IMR-90 (cell line): ENCODE data around the gene DAPK1. TPM values are rescaled to one million over a fixed set of nuclear protein-coding genes. Genes with fewer than 3 reads are reported as not detected.

Experiments used
- ATAC-seq: fragments of 200-7000 bp; cut with Tn5 transposase; 2 replicates; pipeline ENCODE4 v1.9.1; 2020; ENCODE audit warnings: low read depth, mild to moderate bottlenecking, moderate library complexity
- BruUV-seq: library from RNA; stranded (reverse); fragments of 400-500 nt; replicated peaks from 2 replicates; lab custom pipeline; 2021; lab: Mats Ljungman, UMichigan
- CTCF ChIA-PET: fragments of 300-600 bp; formaldehyde crosslinking; extraction: SDS; loops from one replicate; lab custom pipeline; 2021; ENCODE audit warnings: antibody characterized with exemption; lab: Yijun Ruan, JAX
- POLR2A ChIA-PET: fragments of 300-600 bp; sonication (Branson Sonifier 250); formaldehyde crosslinking; loops from one replicate; lab custom pipeline; 2022; ENCODE audit warnings: antibody characterized with exemption; ENCODE audit not compliant: unreplicated experiment; lab: Charles Lee
- DNase-seq: peaks from one replicate; pipeline ENCODE4 v3.0.0; 2013
- H2AFZ ChIP-seq: replicated peaks from 2 replicates; pipeline ENCODE3; 2013; ENCODE audit warnings: low read length, mild to moderate bottlenecking; ENCODE audit not compliant: poor library complexity
- H2AK5ac ChIP-seq: 2 replicates; pipeline ENCODE4 v1.6.1; 2013; ENCODE audit warnings: low read depth, low read length, inconsistent platforms
- H2AK9ac ChIP-seq: replicated peaks from 2 replicates; pipeline ENCODE3; 2013; ENCODE audit warnings: mild to moderate bottlenecking, low read depth, low read length, moderate library complexity; ENCODE audit not compliant: poor library complexity
- H2BK120ac ChIP-seq: 2 replicates; pipeline ENCODE4 v1.6.1; 2013; ENCODE audit warnings: low read depth, low read length, inconsistent platforms
- H2BK15ac ChIP-seq: 3 replicates; pipeline ENCODE4 v1.6.1; 2013; ENCODE audit warnings: low read depth, low read length, inconsistent platforms
- H2BK20ac ChIP-seq: 2 replicates; pipeline ENCODE4 v1.6.1; 2013; ENCODE audit warnings: low read depth, mild to moderate bottlenecking, inconsistent platforms, low read length, moderate library complexity
- H2BK5ac ChIP-seq: 2 replicates; pipeline ENCODE4 v1.6.1; 2013; ENCODE audit warnings: mild to moderate bottlenecking, low read depth, low read length, inconsistent platforms; ENCODE audit not compliant: poor library complexity, severe bottlenecking
- H3K14ac ChIP-seq: replicated peaks from 2 replicates; pipeline ENCODE4 v1.6.1; 2013; ENCODE audit warnings: low read depth, low read length, inconsistent platforms
- H3K18ac ChIP-seq: 2 replicates; pipeline ENCODE4 v1.6.1; 2013; ENCODE audit warnings: low read depth, low read length, control low read depth
- H3K23ac ChIP-seq: 2 replicates; pipeline ENCODE4 v1.6.1; 2013; ENCODE audit warnings: low read depth, low read length, inconsistent platforms
- H3K27ac ChIP-seq: 2 replicates; pipeline ENCODE4 v1.5.1; 2013; ENCODE audit warnings: mild to moderate bottlenecking, control low read depth, low read length; ENCODE audit not compliant: insufficient read depth
- H3K27me3 ChIP-seq: 2 replicates; pipeline ENCODE4 v1.6.1; 2013; ENCODE audit warnings: low read length; ENCODE audit not compliant: control insufficient read depth, insufficient read depth
- H3K36me3 ChIP-seq: 2 replicates; pipeline ENCODE4 v1.6.1; 2013; ENCODE audit warnings: low read length, mixed read lengths; ENCODE audit not compliant: control insufficient read depth, insufficient read depth
- H3K4ac ChIP-seq: 2 replicates; pipeline ENCODE4 v1.6.1; 2013; ENCODE audit warnings: low read depth, low read length, inconsistent platforms
- H3K4me1 ChIP-seq: 2 replicates; pipeline ENCODE4 v1.6.1; 2013; ENCODE audit warnings: low read length, mixed read lengths; ENCODE audit not compliant: control insufficient read depth, insufficient read depth
- H3K4me2 ChIP-seq: 2 replicates; pipeline ENCODE4 v1.6.1; 2013; ENCODE audit warnings: low read depth, mild to moderate bottlenecking, control low read depth, low read length, moderate library complexity
- H3K4me3 ChIP-seq: 2 replicates; pipeline ENCODE4 v1.5.1; 2013; ENCODE audit warnings: low read depth, mild to moderate bottlenecking, control low read depth, low read length, moderate library complexity; ENCODE audit not compliant: insufficient read depth
- H3K56ac ChIP-seq: 2 replicates; pipeline ENCODE4 v1.6.1; 2013; ENCODE audit warnings: low read length, inconsistent platforms; ENCODE audit not compliant: insufficient read depth; ENCODE audit errors: extremely low read depth
- H3K79me1 ChIP-seq, 2 experiments: 2 replicates each; pipeline ENCODE4 v1.6.1; 2013; ENCODE audit warnings: low read length in 2 of 2, inconsistent platforms in 1 of 2, low read depth in 1 of 2
- H3K9ac ChIP-seq: 2 replicates; pipeline ENCODE4 v1.6.1; 2013; ENCODE audit warnings: low read depth, low read length, control low read depth
- H3K9me1 ChIP-seq: 2 replicates; pipeline ENCODE4 v1.6.1; 2013; ENCODE audit warnings: low read length, inconsistent platforms; ENCODE audit not compliant: insufficient read depth
- H3K9me3 ChIP-seq: 2 replicates; pipeline ENCODE4 v1.6.1; 2013; ENCODE audit warnings: low read length; ENCODE audit not compliant: control insufficient read depth, insufficient read depth
- H4K20me1 ChIP-seq: 2 replicates; pipeline ENCODE4 v1.6.1; 2013; ENCODE audit warnings: low read length, inconsistent platforms; ENCODE audit not compliant: insufficient read depth
- H4K5ac ChIP-seq: 2 replicates; pipeline ENCODE4 v1.6.1; 2013; ENCODE audit warnings: mild to moderate bottlenecking, low read depth, low read length, control low read depth
- H4K8ac ChIP-seq, 2 experiments: 2 replicates each; pipeline ENCODE4 v1.6.1; 2013; ENCODE audit warnings: low read depth in 2 of 2, low read length in 2 of 2, control low read depth in 1 of 2, inconsistent platforms in 1 of 2
- H4K91ac ChIP-seq: 2 replicates; pipeline ENCODE4 v1.6.1; 2013; ENCODE audit warnings: low read depth, low read length, inconsistent platforms; ENCODE audit not compliant: insufficient read depth
- RCOR1 ChIP-seq: IDR thresholded peaks from 2 replicates; pipeline ENCODE4 v1.6.1; 2012; ENCODE audit warnings: mild to moderate bottlenecking, low read length, improper control_type of control experiment; ENCODE audit not compliant: insufficient replicate concordance
- WGBS, 2 experiments: methylation state at CpG; one replicate each; pipeline versions ENCODE4 v1.1.5 to v1.1.7; 2013; ENCODE audit warnings: missing lambda C conversion rate in 2 of 2; ENCODE audit not compliant: insufficient read length in 1 of 2; ENCODE audit errors: extremely low coverage in 2 of 2; 5-methylcytosine and 5-hydroxymethylcytosine counted together
- dilution Hi-C: fragments of 300-500 bp; cut with HindIII; formaldehyde crosslinking; loops from one replicate; pipeline ENCODE4 v1.14.3; 2018; ENCODE audit warnings: low sequenced_read_pairs; ENCODE audit not compliant: unreplicated experiment
- in situ Hi-C: fragments of 300-500 bp; cut with MboI; formaldehyde crosslinking; loops from 3 replicates; pipeline ENCODE4 v1.14.3; 2019; ENCODE audit warnings: low sequenced_read_pairs, inconsistent platforms, mixed read lengths
- intact Hi-C: fragments of 100-400 bp; cut with micrococcal nuclease; formaldehyde crosslinking; loops from 2 replicates; pipeline ENCODE4 v1.10.0; 2022
- polyA plus RNA-seq, 3 experiments: library from polyadenylated mRNA; depleted of rRNA; stranded (reverse); fragments of >200 nt; gene quantifications; 2 replicates each; pipeline ENCODE4 v1.2.3, GENCODE V29; 2012; ENCODE audit warnings: low replicate concordance in 1 of 3
- total RNA-seq: library from RNA; depleted of rRNA; stranded (reverse); fragments of >200 nt; gene quantifications from 2 replicates; pipeline ENCODE4 v1.2.3, GENCODE V29; 2012
- TF ChIP-seq, protein P1 (sequence below): fragments of 150-350 bp; IDR thresholded peaks from 2 replicates; pipeline ENCODE4 v1.6.1; 2016; ENCODE audit warnings: low read depth, mild to moderate bottlenecking, low read length, moderate library complexity, borderline replicate concordance

The DAPK1 gene
- total and polyA plus RNA-seq, 2 of the 4 experiments (the other 2 are of a cell fraction): under 0.01 to 0.03 TPM

DNA sequence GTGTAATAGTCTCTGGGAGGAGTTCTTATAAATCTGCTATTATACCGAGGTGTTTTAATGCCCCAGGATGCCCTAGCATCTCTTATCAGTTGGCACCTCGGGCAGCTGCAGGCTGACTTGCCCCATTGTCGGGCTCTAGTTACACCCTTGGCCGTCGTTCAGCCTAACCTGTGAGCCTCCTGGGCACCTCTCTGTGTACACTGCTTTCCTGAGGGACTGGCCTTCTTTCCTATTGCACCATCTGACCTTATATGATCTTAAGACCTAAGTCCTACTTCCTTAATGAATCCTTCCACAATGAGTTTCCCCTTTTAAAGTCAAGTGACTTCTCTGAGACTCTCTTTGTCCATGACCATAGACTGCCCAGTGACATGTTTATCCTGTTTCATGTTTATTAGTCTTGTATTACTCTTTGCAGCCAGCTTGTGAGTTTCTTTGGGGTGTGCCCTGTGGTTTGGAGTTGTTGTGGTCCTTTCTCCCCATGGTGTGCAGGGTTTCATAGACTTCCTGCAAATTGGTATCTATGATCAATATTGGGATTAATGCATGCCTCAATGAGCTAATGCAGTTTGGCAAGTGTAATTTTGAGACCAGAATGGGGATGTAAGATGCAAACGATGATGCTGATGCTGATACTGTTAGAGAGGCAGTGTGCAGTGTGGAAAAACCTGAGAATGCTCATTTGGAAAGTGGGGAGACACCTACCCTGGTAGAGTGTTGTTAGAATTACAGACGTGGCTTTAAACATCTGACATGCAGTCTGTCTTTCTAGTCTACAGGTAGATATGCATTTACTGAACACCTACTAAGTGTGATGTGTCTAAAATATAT is 4.9 kb downstream of the DAPK1 start:
- CTCF ChIA-PET: no interaction called here
- H3K4me2 ChIP-seq: no peak overlapping the region
- dilution Hi-C loops: no loop called here

More for the DNA sequence above, 4.9 kb downstream of the DAPK1 start:
- Histone ChIP-seq H3K9me3 (no peaks in the 10 kb centered on the region), H3K56ac (no peak overlapping the region), H4K5ac (no peak overlapping the region), H3K14ac (no peak overlapping the region), H2AK5ac (no peak overlapping the region), H4K20me1 (no peaks in the 10 kb centered on the region), H2BK15ac (no peak overlapping the region), H3K23ac (no peak overlapping the region), H3K18ac (no peak overlapping the region), H3K36me3 (no peaks in the 10 kb centered on the region), H4K91ac (no peak overlapping the region), H3K79me1 (no peaks in the 10 kb centered on the region), H2BK5ac (no peak overlapping the region), H2AFZ (no peak overlapping the region), H2AK9ac (no peak overlapping the region), H3K4ac (no peak overlapping the region), H2BK120ac (no peak overlapping the region), H4K8ac (no peak overlapping the region), H3K4me3 (no peak overlapping the region), H3K27ac (no peak overlapping the region), H3K9me1 (no peaks in the 10 kb centered on the region), H3K9ac (no peak overlapping the region), H3K4me1 (no peaks in the 10 kb centered on the region), H3K27me3 (peaks cover 21% of the 10 kb centered on the region), H2BK20ac (no peak overlapping the region)
- intact Hi-C loops: no loop called here
- POLR2A ChIA-PET: no interaction called here
- DNase-seq (no peak), ATAC-seq (no peak)
- no TSS peak for BruUV-seq
- TF ChIP-seq RCOR1: no peak
- TF ChIP-seq, protein P1, sequence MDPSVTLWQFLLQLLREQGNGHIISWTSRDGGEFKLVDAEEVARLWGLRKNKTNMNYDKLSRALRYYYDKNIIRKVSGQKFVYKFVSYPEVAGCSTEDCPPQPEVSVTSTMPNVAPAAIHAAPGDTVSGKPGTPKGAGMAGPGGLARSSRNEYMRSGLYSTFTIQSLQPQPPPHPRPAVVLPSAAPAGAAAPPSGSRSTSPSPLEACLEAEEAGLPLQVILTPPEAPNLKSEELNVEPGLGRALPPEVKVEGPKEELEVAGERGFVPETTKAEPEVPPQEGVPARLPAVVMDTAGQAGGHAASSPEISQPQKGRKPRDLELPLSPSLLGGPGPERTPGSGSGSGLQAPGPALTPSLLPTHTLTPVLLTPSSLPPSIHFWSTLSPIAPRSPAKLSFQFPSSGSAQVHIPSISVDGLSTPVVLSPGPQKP: no peak
- 58% methylated on average over 4 of the region's 7 CpGs; no CpG with 5 or more reads in 1 of the 2 experiments for WGBS, 2 experiments
- in situ Hi-C loops: no loop called here
